Gastroesophageal sphincter (tissue), 3 donors: ENCODE data around the gene RNF181.

Experiments used
- CTCF ChIP-seq, 4 experiments: fragments of 200-600 bp in 2 of 4; fragments of 450-650 bp in 2 of 4; sonication (generic) in 1 of 4; IDR thresholded peaks; one replicate each; pipeline ENCODE4 v1.5.1; 2017 to 2019; ENCODE audit warnings: antibody characterized with exemption in 4 of 4, mild to moderate bottlenecking in 2 of 4, moderate library complexity in 2 of 4
- EP300 ChIP-seq: sonication (generic); formaldehyde crosslinking; IDR thresholded peaks from one replicate; pipeline ENCODE4 v1.6.1; 2017; ENCODE audit warnings: antibody characterized with exemption, mild to moderate bottlenecking
- POLR2A ChIP-seq, 2 donors: fragments of 450-650 bp; IDR thresholded peaks; one replicate each; pipeline ENCODE4 v1.6.1; 2017; ENCODE audit warnings: antibody characterized with exemption in 2 of 2, mild to moderate bottlenecking in 2 of 2, moderate library complexity in 1 of 2
- POLR2AphosphoS5 ChIP-seq: sonication (generic); formaldehyde crosslinking; IDR thresholded peaks from one replicate; pipeline ENCODE4 v1.6.1; 2017; ENCODE audit warnings: antibody characterized with exemption

GRCh38 chr2:85611705-85612587 is 16.4 kb downstream of the RNF181 start, which contains the start of gene C2orf68:
- peak in 1 of 4 experiments; percentile 19 for TF ChIP-seq CTCF (IDR thresholded peaks at IDR 0.05)
- peak; percentile 75 for TF ChIP-seq POLR2AphosphoS5
- no peak for TF ChIP-seq EP300
- TF ChIP-seq POLR2A (IDR thresholded peaks at IDR 0.05): peak; percentile 71 to 74
